IPS DF 4.7 (cell line): ENCODE data around the gene VSIG10L.

ENCODE experiments used
- DNase-seq: peaks from one replicate; pipeline ENCODE4 v3.0.0-alpha.2; 2013; ENCODE audit warnings: low spot score; ENCODE audit errors: extremely low read depth

The VSIG10L gene

GRCh38 chr19:51338563-51339312 lies 3.2 kb downstream of the VSIG10L start:
- DNase-seq, result no peak

- no peak for DNase-seq
Measured at GRCh38 chr19:51337861-51338562, 3.9 kb downstream of the VSIG10L start.

- no peak for DNase-seq
Measured at GRCh38 chr19:51337141-51337860, 4.6 kb downstream of the VSIG10L start.

GRCh38 chr19:51333836-51334460 lies 8.0 kb downstream of the VSIG10L start:
- no peak for DNase-seq

- DNase-seq, result no peak
Measured at GRCh38 chr19:51331716-51332115, 10.2 kb downstream of the VSIG10L start.

GRCh38 chr19:51331193-51331592 lies 10.7 kb downstream of the VSIG10L start:
- no peak for DNase-seq

- DNase-seq, result no peak
Measured at GRCh38 chr19:51330366-51330765, 11.6 kb downstream of the VSIG10L start.

GRCh38 chr19:51329411-51329810 lies 12.5 kb downstream of the VSIG10L start:
- no peak for DNase-seq

- no peak for DNase-seq
Measured at GRCh38 chr19:51327066-51328001, 14.6 kb downstream of the VSIG10L start.

- no peak for DNase-seq
Measured at GRCh38 chr19:51326216-51327065, 15.5 kb downstream of the VSIG10L start.

GRCh38 chr19:51325161-51325976 lies 16.6 kb downstream of the VSIG10L start:
- no peak for DNase-seq

GRCh38 chr19:51324167-51324481 lies 17.8 kb downstream of the VSIG10L start:
- DNase-seq, result no peak

- DNase-seq, result no peak
Measured at GRCh38 chr19:51323481-51324166, 18.3 kb downstream of the VSIG10L start.

GRCh38 chr19:51321799-51322198 lies 20.1 kb downstream of the VSIG10L start:
- no peak for DNase-seq

GRCh38 chr19:51320280-51320657 lies 21.7 kb downstream of the VSIG10L start:
- DNase-seq, result no peak

- no peak for DNase-seq
Measured at GRCh38 chr19:51319649-51320279, 22.2 kb downstream of the VSIG10L start.

- no peak for DNase-seq
Measured at GRCh38 chr19:51318687-51319648, 23.0 kb downstream of the VSIG10L start.
